CD4-positive, alpha-beta T cell treated with Interleukin-15 for 1 hour (primary cell): ENCODE measurements around the gene SETBP1.

Source experiments
- DNase-seq: peaks from one replicate; pipeline ENCODE4 v3.0.0-alpha.2; 2020

Gene SETBP1

GRCh38 chr18:44679914-44680272, 795 bp upstream of the SETBP1 start:
- peak; percentile 38 for DNase-seq

GRCh38 chr18:44681076-44681970, 635 bp downstream of the SETBP1 start:
- DNase-seq = no peak

DNA sequence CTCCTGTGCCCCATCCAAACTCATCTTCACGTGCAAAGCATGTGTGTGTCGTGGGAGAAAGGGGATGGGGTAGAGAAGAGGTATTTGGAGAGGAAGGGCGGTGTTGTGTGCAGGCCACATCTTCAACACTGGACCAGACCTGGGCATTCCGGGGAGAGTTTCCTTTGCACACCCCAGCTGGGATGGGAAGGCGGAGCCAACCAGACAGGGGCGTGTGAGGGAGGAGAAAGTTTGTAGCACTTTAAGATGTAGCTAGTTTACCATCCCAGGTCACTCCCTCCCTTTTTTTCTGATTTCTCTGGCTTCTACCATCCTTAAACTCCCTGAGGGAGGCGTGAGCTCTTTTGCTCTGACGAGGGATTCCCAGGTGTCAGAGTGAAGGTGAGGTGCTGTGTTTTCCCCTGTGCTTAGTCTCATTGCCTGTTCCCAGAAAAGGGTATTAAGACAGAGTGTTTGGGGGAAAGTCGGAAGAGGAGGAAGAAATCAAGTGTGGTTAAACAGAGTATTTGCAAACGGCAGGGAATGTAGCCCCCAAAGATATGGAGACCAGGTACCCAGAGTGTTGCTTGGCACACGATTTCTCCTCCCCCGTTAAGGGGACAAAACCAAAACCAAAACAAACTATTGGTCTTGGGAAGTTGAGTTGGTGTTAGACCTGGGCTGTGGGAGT, 1.6 kb downstream of the SETBP1 start:
- no peak for DNase-seq

DNA sequence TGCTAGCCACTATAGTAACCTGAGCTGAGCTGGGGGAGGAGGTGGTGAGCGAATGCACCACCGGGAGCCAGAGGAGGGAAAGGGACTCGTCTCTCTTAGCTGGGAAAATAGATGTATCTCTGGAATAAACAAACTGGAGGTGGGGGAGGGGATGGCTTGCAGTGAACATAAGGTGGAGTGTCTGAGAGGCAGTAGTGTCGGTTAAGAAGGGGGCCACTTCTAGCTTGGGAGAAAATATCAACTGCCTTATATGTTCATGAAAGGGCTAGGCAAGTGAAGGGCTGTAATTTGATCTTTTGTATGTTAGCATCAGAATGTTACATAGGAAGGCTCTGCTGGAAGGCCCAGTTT, 2.2 kb downstream of the SETBP1 start:
- DNase-seq = no peak

GRCh38 chr18:44683556-44683955, 2.9 kb downstream of the SETBP1 start:
- no peak for DNase-seq

- DNase-seq = no peak
These were observed 4.6 kb downstream of the SETBP1 start for GRCh38 chr18:44685296-44685695.

DNA sequence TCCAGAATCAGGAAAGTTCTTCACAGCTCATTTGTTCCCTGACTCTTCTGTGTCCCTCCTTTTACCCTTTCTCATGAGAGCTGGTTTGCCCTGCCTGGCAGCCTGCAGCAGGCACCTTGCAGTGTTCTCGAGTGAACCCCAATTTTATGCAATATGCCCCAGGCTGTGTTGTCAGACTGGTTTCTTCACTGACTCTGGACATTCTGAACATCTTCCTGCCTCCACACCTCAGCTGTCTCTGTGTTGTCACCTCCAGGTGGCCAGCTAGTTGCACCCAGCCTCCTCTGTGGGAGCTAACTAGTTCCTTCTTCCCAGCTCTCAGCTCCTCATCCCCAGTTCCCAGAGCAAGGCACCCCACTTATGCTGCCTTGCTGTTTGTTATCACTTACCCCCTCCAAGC, 5.5 kb downstream of the SETBP1 start:
- no peak for DNase-seq

GRCh38 chr18:44687421-44687820, 6.7 kb downstream of the SETBP1 start:
- no peak for DNase-seq

GRCh38 chr18:44689736-44690135, 9.0 kb downstream of the SETBP1 start:
- DNase-seq = no peak

DNA sequence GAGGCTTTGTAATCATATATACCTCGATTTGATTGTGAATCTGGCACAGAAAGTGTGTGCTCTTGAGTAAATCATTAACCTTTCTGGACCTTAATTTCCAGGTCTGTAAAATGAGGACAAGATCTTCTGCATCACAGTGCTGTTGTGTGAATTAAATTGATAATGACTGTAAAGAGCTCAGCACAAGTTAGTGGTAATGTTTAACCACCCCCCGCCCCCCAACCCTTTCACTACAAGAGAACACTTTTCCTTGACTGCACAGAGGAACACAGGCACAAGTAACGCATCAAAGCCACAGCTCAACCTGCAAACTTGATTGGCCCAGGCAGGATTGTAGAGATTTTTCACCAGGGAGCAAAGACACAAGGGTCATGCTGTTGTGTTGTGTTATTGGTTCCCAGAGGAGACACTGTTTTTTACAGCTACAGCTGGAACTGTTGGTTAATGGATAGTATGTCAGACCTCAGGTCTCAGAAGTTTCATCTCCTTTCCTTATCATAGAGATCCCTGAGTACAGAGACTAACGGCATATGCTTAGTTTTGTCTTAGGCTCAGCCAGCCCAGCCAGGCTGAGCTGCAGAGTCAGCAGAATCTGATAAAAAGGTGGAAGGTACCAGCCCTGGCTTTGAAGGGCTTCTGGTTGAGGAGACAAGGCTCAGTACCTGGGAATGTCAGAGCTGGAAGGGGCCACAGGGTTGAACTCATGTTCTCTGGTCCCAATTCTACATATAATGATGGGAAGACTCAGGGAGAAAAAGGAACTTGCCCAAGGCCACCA, 10.6 kb downstream of the SETBP1 start:
- DNase-seq = no peak

- no peak for DNase-seq
These were observed 12.5 kb downstream of the SETBP1 start for GRCh38 chr18:44693030-44693784.

DNA sequence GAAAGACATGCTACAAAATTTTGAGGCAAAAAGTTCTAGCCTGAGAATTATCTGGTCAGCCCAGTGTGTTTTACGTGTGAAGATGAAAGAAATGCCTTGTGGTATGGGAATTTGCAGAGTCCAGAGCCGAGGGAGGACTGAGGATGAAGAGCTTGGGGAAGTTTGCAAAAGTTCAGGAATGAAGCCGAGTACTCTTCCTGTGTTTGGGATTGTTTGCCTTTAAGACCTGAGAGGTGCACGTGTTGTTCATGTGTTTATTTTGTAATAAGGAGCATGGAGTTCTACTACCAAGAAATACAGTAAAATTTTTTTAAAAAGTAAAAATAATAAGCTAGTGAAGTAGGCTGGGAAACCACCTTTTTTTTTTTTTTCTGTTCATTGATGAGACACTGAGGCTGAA, 14.8 kb downstream of the SETBP1 start:
- DNase-seq = no peak

DNA sequence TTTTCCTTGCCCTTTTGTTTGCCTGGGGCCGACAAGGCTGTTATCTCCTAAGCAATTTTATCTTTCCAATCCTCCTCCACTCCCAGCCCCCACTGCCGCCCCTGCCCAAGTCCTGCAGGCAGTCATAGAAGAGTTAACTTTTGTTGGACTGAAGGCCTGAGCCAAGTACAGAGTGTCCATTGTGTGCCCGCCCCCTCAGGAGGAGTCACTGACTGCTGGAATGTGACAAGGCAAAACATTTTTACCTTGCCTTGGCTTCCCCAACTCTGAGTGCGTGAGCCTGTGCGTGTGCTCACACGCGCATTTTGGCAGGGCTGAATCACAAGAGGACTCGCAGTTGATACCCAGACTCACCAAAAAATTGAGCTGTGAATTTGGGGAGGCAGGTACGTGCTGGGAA, 16.2 kb downstream of the SETBP1 start:
- DNase-seq = no peak

DNA sequence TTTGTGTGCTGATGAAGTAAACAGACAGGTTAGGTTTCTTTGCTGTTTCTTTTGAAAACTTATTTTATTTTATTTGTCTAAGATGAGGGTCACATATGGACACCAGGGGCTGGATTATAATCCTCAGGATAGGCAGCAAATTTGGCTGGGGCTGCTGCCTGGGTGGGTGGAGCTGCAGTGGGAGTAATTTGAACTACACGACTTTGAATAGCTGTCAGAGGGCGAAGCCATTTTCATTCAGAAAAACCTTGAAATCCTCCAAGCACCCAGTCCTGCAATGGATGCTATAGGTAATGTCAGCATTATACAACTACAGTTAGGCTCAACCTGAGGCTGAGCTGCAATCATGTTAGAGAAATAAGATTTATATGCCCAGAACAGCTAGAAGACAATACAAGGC, 16.6 kb downstream of the SETBP1 start:
- no peak for DNase-seq

DNA sequence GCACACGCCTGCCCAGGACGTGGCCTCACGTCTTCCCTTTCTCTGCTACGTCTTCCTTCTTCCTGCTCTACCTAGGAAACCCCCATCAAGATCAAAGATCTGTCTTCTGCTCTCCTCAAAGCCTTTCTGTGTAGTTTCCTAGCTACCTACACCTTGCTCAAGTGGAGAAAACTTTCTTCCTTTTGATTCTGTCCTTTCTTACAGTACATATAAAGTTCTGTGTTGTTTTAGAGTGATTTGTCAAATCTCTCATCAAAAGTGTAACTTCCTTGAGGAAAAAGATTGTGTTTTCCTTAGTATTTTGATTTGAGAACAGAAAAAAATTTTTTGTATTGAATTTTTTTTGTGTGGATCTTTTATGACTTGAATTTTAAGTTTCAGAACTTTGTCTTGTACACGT, 17.8 kb downstream of the SETBP1 start:
- DNase-seq = no peak

- no peak for DNase-seq
These were observed 19.0 kb downstream of the SETBP1 start for GRCh38 chr18:44699572-44700261.

GRCh38 chr18:44700652-44701051, 20.0 kb downstream of the SETBP1 start:
- peak; percentile 40 for DNase-seq

DNA sequence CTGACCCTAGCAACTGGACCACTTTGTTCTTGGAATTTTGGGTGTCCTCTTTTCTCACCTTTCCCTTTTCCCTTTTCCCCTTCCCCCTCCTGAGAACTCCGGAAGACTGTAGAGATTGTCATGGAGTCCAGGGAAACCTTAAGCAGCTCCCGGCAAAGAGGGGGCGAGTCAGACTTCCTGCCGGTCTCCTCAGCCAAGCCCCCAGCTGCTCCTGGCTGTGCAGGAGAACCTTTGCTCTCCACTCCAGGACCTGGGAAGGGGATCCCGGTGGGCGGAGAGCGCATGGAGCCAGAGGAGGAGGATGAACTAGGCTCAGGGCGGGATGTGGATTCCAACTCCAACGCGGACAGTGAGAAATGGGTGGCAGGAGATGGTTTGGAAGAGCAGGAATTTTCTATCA, 20.5 kb downstream of the SETBP1 start:
- no peak for DNase-seq

DNA sequence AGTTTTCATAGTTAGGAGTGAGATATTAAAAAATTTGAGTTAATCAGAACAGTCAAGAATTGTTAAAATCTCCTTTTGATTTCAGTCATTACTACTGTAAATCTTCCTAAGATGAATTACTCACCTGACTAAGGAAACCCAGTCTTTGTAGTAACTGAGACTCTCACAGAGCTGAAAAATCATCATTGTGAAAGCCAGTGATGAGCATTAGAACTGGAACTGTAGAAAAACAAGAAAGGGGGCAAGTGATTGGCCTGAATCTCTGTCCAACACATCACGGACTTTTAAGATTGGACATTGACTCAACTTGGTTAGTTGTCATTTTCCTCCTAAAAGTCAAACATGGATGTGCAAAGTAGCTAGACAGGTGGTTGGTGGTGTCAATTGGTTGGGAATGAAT, 21.9 kb downstream of the SETBP1 start:
- DNase-seq = no peak

GRCh38 chr18:44704135-44704789, 23.6 kb downstream of the SETBP1 start:
- DNase-seq = no peak

- no peak for DNase-seq
These were observed 24.5 kb downstream of the SETBP1 start for GRCh38 chr18:44705075-44705675.
